K562 treated with DMSO at 1 percent for 12 hours (cell line): Measurements from ENCODE around the gene E2F1. TPM values are rescaled to one million over a fixed set of nuclear protein-coding genes. Genes with fewer than 3 reads are reported as not detected.

ENCODE experiments used
- total RNA-seq: library from RNA; unstranded; fragments of 300-600 nt; gene quantifications from 2 replicates; pipeline ENCODE4 v1.2.3, GENCODE V29; 2022; ENCODE audit not compliant: insufficient read depth

E2F1 gene
- total RNA-seq: 45.0 and 49.3 TPM in 2 replicates

GRCh38 chr20:33686100-33686983 is at the start of gene E2F1:
E2F1 (minus strand) TSS chr20:33686385; CDS start chr20:33686264, 121 bp downstream.

GRCh38 chr20:33731693-33732165 is 45.5 kb upstream of the E2F1 start, which contains the start of gene ZNF341:
ZNF341 (plus strand) TSS chr20:33731996; CDS start chr20:33732022, 26 bp downstream.

GRCh38 chr20:33719989-33720709 is 34.0 kb upstream of the E2F1 start, which contains the start of gene PXMP4:
PXMP4 (minus strand) TSS chr20:33720310; CDS start chr20:33720207, 103 bp downstream.

DNA sequence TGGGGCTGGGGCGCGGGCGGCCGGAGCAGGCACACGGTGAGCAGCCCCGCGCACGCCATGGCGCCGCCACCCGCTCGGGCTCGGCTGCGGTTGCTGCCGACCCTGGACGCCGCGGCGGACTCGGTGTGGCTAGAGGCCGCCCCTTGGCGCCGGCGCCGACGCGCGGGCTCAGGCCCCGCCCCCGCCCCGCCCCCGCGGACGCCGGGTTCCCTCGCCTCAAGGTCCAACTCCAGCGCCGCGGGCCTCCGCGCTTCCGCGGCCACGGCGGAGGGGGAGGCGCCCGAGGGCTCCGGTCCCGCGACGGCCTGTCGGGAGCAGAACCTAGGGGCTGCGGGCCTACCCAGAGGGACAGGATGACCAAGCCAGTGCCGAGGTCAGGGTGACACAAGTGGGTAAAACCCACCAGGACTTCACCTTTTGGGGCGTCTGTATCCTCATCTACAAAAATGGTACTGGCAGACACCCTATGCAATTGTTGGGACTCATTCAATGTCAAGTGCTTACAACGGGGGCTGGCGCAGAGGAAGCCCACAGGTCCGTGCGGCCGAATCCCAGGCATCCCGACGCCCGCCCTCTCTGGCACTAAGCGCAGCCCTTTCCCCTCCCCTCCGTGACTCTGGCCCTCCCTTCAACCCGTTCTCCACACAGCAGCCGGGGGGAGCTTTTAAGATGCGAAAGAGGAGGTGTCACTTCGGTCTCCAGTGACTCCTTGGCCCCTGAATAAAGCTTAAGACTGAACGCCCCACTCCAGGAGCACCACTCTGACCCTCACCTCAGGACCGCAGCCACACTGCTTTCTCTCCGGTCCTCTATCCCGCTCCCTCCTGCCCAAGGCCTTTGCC is 11.7 kb downstream of the E2F1 start, which contains the start of gene NECAB3:
TSS of gene NECAB3 (minus strand) at position 135 of the 842 bp plus-strand sequence. CDS start at position 59, 76 bp downstream.

GRCh38 chr20:33666293-33667244 is 19.6 kb downstream of the E2F1 start, which contains the start of gene ACTL10:
ACTL10 (plus strand) TSS chr20:33666943; CDS start chr20:33667498, 555 bp downstream.

DNA sequence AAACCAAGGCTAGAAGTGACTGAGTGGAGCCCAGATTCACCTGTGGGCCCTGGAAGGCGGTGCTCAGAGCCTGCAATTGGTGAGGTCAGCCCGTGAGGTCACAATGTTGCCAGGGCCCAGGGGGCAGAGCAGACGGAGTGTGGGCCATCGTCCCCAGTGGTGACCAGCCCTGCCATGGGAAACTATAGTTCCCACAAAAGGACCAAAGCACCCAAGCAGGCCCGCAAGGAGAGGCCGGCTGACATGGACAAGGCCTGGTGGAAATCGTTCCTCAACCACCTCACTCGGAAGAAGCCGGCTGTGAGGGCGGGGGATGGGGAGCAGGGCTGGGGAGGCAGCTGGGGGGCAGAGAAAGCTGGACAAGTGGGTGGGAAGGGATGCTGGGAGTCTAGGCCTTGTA is 24.0 kb downstream of the E2F1 start, which contains the start of gene C20orf144:
TSS of gene C20orf144 (plus strand) at position 156 of the 400 bp plus-strand sequence. CDS start at position 175, 19 bp downstream.

Other genes with a start within 250 kb of the E2F1 start
- 18.5 and 21.8 TPM in 2 replicates for gene SNTA1, start 242.6 kb downstream of the E2F1 start, total RNA-seq
- gene CBFA2T2, start 196.3 kb downstream of the E2F1 start, total RNA-seq: 6.1 and 27.2 TPM in 2 replicates
- gene C20orf144, start 24.1 kb downstream of the E2F1 start, total RNA-seq: 0.56 TPM in 1 of 2 replicates, not detected in the other
- not detected in 2 replicates for gene ACTL10, start 19.4 kb downstream of the E2F1 start, total RNA-seq
- 41.9 and 55.4 TPM in 2 replicates for gene NECAB3, start 12.0 kb downstream of the E2F1 start, total RNA-seq
- 5.8 and 14.3 TPM in 2 replicates for gene PXMP4, start 33.9 kb upstream of the E2F1 start, total RNA-seq
- 1.8 and 3.3 TPM in 2 replicates for gene ZNF341, start 45.6 kb upstream of the E2F1 start, total RNA-seq
- 75.4 and 76.2 TPM in 2 replicates for gene CHMP4B, start 125.0 kb upstream of the E2F1 start, total RNA-seq